Hippocampal formation (tissue), 2 donors: ENCODE measurements around the gene LMNA.

Source experiments
- DNase-seq, 2 donors: peaks; one replicate each; lab custom pipeline; 2025; lab: John Stamatoyannopoulos, UW

Gene LMNA

GRCh38 chr1:156082309-156083091, 32.0 kb upstream of the LMNA start, which contains the start of gene MEX3A:
Gene MEX3A, minus strand, starts transcription at chr1:156082465. Its CDS starts 467 bp downstream, at chr1:156081998.
- peak; percentile 57 to 75 for DNase-seq

- DNase-seq: no peak
Observed at GRCh38 chr1:156083800-156084790, 30.4 kb upstream of the LMNA start.

GRCh38 chr1:156086256-156086662, 28.3 kb upstream of the LMNA start:
- DNase-seq: no peak

- DNase-seq: no peak
Observed at GRCh38 chr1:156089704-156090103, 24.8 kb upstream of the LMNA start.

- DNase-seq: no peak
Observed at GRCh38 chr1:156090138-156090839, 24.2 kb upstream of the LMNA start.

- peak; percentile 44 to 70 for DNase-seq
Observed at GRCh38 chr1:156090840-156091188, 23.7 kb upstream of the LMNA start.

GRCh38 chr1:156091610-156092009, 22.9 kb upstream of the LMNA start:
- DNase-seq: no peak

GRCh38 chr1:156095906-156096508, 18.5 kb upstream of the LMNA start:
- no peak for DNase-seq

- DNase-seq: peak; percentile 78 to 87
Observed at GRCh38 chr1:156096640-156097391, 17.7 kb upstream of the LMNA start.

GRCh38 chr1:156097499-156098178, 16.9 kb upstream of the LMNA start:
- no peak for DNase-seq

- no peak for DNase-seq
Observed at GRCh38 chr1:156098784-156099183, 15.7 kb upstream of the LMNA start.

- DNase-seq: no peak
Observed at GRCh38 chr1:156099282-156099681, 15.2 kb upstream of the LMNA start.

- DNase-seq: no peak
Observed at GRCh38 chr1:156100205-156100995, 14.1 kb upstream of the LMNA start.

- DNase-seq: no peak
Observed at GRCh38 chr1:156101880-156102279, 12.6 kb upstream of the LMNA start.

- DNase-seq: no peak
Observed at GRCh38 chr1:156102633-156103511, 11.6 kb upstream of the LMNA start.

GRCh38 chr1:156103521-156103947, 11.0 kb upstream of the LMNA start:
- no peak for DNase-seq

- peak in 1 of 2 donors; percentile 20 for DNase-seq
Observed at GRCh38 chr1:156104065-156104810, 10.3 kb upstream of the LMNA start.
